NCI-H2107 treated with DMSO at 0.1 percent for 48 hours (cell line): Measurements from ENCODE around the gene SKOR2.

Source experiments
- DNase-seq: peaks from one replicate; lab custom pipeline; 2025; ENCODE audit not compliant: unreplicated experiment; lab: John Stamatoyannopoulos, UW

Gene SKOR2, protein sequence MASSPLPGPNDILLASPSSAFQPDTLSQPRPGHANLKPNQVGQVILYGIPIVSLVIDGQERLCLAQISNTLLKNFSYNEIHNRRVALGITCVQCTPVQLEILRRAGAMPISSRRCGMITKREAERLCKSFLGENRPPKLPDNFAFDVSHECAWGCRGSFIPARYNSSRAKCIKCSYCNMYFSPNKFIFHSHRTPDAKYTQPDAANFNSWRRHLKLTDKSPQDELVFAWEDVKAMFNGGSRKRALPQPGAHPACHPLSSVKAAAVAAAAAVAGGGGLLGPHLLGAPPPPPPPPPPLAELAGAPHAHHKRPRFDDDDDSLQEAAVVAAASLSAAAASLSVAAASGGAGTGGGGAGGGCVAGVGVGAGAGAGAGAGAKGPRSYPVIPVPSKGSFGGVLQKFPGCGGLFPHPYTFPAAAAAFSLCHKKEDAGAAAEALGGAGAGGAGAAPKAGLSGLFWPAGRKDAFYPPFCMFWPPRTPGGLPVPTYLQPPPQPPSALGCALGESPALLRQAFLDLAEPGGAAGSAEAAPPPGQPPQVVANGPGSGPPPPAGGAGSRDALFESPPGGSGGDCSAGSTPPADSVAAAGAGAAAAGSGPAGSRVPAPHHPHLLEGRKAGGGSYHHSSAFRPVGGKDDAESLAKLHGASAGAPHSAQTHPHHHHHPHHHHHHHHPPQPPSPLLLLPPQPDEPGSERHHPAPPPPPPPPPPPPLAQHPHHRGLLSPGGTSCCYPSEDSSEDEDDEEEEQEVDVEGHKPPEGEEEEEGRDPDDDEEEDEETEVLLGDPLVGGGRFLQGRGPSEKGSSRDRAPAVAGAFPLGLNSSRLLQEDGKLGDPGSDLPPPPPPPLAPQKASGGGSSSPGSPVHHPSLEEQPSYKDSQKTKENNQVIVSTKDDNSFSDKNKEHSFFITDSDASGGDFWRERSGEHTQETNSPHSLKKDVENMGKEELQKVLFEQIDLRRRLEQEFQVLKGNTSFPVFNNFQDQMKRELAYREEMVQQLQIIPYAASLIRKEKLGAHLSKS

DNA sequence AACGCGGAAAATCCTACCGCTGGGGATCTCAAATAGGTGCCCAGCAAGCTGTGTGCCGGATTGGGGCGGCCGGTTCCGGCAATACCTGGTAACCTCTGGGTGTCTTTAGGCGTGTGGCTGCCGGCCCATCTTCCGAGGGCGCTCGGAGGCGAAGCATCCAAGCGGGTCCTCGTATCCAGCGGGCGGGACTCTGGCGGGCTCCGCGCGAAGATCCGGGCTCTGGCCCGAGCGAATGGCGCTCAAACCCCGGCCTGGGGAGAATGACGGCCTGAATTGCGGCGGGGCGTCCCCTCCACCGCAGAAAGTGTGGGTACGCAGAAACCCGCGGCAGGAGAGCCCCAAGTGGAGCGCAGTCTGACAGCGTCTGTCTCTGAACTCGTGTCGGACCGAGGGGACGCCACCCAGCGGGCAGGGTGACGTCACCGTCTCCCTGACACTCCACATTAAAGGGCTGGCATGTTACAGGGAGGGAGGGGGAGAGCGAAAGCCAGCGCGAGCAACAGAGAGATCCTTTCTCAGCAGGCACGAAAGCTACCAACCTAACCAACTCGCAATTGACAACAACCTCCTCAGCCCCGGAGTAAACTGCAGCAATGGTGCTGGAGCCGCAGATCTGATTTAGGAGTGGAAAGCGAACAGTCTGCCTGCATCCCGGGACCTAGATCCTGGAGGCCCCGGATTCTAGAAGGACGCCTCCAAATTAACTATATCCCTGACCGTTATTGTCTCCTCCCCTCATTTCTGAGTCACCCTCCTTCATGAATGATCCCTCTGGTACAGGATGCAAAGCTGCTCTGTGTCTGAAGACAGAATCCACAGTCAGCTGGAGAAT lies at the start of gene SKOR2:
SKOR2 (minus strand) TSS at position 372 of the 832 bp plus-strand sequence. CDS start 2,477 bp downstream, outside the sequence.
- DNase-seq, result no peak

DNA sequence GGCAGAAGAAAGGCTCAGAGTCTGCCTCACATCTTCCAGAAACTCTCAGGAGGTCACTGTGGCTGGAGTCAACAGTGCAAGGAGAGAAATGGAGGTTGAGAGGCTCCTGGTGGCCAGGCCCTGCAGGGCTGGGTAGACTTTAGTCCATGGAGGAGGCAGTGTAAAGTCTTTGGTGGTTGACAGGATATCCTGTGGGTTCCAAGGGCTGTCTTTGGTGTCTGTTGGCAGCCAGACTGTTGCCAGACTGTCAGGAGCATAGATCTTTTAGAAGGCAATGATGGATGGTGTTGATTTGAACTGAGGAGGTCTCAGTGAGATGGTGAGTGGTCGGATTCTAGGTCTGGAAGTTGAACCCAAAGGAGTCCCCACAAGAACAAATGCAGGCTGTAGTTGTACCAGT lies 45.0 kb upstream of the SKOR2 start:
- no peak for DNase-seq

DNA sequence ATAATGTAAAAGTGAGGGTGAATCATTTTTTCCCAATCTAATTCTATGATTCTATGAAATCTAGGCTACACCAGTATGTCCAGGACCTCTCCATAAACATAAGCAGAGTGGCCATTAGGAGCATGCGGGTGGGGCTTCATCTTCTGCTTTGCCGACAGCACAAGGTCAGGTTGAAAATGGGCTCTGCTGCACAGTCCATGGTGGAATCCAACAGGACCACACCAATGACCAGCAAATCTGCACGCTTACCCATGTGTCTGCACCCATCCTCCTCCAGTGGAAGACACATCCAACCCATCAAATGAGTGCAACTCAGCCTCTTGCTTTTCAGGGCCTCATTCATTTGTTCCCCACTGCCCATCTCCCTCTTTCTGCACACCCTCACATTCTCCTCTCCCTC lies 43.3 kb upstream of the SKOR2 start:
- no peak for DNase-seq

DNA sequence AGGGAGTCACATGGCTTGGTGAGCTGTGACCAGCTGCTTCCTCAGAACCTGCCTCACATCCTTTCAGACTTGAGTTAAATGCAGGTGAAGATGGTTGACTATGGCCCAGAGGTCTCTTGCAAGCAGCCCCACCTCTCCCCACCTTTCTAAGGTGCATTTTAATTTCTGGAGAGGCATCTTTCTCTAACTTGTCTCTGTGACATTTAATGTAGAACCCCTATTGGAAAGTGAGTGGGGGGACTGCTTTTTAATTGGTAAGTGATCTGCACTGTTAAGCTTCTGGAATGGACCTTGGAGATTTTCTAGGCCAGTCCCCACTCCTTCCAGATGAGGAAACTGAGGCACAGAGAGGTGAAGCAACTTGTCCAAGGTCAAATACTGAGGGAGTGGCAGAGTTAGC lies 37.3 kb upstream of the SKOR2 start:
- DNase-seq, result no peak

DNA sequence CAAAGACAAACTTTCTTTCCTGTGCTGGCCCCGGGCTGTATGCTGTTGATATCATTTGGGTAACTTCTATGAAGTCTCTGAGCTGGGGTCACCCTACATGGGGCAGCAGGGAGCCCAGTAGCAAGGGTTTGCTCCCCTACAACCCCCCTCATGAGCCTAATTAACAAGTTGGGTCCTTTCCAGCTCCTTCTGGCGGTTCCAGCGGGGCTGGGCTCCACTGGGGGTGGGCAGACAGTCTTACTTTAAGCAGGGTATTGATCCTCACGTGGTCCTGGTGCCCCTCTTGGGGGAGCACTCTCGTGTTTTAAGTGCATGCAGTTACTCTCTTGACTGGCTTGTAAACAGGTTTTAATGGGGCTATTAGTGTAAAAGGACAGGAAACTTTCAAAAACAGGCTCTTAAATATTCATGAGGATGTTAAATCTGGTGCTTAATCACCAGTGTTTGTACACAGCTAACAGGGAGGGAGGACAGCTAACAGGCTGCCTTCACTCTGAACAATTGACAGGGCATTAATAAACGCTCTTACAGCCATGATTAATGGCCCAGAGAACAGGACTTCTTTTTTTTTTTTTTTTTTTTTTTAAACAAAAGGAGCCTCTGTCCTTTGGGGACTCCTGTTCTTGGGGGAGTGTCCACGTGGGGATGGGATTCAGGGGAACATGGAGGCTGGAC lies 36.6 kb upstream of the SKOR2 start:
- no peak for DNase-seq

DNA sequence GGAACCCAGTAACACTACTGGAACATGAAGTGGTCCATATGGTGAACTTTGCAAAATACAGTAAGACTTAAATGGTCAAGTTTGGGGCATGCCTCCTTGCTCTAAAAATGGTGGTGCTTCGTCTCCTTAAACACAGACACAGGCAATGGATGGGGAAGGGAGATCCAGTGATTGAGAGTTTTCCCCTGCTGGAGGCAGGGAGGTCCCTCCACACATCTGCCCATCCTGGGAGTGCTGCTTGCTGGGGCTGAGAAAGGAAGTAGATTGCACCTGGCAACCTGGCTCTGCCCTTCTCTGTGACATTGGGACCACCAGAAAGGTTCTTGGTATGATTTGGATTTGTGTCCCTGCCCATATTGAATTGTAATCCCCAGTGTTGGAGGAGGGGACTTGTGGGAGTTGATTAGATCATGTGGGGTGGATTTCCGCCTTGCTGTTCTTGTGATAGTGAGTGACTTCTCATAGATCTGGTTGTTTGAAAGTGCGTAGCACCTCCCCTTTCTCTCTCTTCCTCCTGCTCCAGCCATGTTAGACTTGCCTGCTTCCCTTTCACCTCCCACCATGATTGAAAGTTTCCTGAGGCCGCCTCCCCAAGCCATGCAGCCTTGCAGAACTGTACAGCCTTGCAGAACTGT lies 35.4 kb upstream of the SKOR2 start:
- no peak for DNase-seq

DNA sequence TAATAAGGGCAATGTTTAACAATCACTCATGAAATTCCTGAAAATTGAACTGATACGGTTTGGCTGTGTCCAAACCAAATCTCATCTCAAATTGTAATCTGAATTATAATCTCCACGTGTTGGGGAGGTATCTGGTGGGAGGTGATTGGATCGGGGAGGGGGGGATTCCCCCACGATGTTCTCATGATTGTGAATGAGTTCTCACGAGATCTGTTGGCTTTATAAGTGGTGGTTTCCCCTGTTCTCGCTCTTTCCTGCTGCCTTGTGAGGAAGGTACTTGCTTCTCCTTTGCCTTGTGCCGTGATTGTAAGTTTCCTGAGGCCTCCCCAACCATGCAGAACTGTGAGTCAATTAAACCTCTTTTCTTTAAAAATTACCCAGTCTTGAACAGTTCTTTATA lies 34.0 kb upstream of the SKOR2 start:
- DNase-seq, result no peak

DNA sequence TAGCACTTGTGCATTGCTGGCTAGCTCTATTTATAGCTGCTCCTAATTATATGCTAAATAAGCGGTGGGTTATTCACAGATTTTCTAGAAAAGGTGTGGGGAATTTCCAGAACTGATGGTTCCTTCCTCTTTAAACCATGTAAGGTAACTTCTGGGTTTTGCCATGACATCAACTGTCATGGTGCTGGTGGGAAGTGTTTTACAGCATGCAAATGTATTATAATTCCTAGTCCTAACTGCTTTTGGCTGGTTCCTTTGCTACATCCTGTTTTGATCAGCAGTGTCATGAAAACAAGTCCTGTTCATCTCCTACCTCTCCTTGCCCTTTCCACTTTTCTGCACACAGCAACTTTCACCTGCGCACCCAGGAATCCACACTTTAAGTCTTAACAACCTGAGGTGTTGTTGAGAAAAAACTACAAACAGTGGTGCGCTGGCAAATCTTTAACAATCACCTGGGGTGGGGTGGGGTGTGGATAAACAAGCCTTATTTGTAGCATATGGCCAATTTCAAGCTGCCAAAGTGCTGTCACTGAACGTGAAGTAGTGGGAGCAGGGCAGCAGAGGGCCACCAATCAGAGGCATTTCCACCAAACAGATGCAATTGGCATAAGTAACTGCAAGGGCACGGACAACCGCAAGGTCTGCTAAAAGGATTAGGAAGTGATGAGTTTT lies 33.4 kb upstream of the SKOR2 start:
- DNase-seq, result no peak

DNA sequence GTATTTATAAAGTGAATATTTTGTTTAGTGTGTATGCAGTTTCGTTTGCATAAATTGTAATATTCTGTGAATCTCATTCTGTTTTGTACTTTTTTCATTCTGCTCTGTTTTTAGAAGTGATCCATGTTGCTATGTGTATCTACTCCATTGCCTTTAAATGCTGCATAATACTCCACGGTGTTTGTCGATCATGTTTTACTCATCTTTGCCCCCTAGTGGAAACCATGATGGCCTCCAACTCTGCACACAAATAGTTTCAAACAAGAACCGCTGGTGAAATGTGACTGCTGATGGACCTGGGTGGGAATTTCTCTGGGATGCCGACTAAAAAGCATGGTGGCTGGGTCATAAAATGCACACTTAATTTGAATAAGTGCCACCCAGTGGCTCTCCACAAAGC lies 32.0 kb upstream of the SKOR2 start:
- no peak for DNase-seq

DNA sequence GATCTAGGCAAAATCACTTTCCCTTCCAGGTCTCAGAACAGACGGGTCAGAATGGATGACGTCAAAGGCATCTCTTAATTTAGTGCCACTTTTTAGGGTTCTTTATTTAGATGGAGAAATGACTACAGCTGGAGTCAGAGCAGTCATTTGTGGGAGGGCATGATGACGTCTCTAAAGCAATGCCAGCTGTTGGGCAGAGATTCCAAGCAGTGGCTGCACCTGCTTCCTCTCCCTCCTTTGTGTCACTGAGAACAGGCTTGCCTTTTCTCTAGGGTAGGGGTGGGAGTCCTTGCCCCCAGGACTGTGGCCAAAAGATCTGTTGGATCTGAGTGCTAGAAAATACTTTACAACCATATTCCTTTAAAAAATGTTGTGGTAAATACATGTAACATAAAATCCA lies 28.7 kb upstream of the SKOR2 start:
- no peak for DNase-seq

DNA sequence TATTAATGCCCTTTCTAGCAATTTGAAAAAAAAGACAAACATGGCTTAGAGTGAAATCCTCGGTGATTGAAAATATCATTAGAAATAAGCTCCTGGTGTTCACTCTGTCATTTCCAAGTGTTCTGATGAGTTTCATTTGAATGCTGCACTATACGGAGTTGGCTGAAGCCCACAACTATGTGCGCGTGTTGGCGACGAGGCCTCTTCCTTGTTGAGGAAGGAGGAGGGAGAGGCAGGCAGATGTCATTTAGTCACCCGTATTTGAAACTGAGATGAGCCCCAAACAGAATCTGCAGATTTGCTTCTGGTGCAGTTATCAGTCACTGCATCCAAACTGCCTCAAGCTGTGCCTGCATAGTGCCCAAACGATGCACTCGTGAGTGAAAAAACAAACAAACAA lies 23.5 kb upstream of the SKOR2 start:
- no peak for DNase-seq

DNA sequence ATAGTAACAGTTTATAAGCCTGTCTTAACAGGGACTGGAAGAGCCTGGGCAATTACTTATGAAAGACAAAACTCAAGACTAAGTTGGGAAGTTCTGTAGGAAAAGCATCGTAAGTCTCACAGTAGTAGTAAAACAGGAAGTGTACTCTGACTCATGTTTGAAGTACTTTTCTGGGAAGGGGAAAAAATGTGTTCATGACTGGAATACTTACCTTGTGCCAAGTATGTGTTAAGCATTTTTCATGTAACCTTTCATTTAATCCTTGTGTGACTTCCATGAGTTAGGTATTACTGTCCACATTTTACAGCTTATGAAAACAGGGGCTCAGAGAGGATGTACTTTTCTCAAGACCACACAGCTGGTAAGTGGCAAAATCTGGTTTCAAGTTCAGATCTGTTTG lies 13.7 kb upstream of the SKOR2 start:
- no peak for DNase-seq

DNA sequence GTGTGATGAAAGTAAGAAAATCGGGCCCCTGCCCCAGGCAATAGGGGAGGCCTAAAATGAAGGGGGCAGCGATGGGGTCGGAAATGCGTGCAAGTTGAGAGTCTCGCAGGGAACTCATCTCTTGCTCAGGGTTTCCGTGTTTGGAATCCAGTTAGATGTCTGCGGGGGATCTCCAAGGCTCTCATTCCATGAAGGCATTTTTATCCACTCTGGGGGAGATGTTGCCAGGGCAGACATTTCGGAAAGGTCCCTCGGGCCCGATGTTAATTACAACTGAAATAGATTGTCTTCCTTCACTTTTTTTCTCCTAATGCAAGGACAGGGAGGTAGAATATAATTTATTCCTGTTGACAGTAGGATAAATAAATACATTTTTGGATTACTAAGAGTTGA lies 12.8 kb upstream of the SKOR2 start:
- no peak for DNase-seq

DNA sequence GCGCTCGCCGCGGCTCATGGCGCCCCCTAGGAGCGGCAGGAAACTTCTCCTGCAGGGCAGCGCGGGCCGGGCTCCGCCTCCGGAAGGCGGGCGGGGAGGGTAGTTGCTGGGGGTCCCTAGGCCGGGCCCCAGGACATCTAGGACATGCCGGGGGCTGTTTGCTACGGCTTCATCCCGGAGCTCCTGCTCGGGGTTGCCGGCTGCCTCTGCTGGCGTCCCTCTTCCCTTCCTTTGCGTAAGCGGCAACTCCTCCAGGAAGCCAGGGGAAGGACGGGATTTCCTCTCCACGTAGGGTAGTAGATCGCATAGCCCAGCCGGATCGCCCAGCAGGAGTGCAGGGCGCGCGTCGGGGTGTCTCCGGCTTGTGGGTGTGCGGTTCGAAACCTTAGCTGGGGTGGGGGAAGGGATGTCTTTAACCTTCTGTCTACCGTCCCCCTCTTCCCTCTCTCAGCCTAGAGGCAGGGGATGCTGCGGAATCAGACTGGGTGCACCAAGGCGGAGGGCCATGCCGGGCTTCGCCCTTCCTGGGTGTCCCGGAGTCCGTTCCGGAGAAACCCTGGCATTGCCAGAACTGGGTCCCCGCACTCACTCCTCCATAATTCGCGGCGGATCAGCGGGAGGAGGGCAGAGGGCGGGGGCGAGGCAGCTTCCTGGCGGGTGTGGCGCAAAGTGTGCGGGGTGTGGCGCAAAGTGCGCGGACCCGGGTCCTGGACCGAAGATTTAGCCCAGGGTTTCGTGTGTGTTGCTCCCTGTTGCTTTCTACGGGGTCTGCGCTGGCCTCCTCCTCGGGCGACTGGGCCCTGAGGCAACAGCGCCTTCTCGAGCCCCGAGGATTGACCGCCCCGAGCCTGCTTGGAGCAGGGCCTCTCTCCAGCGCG lies 12.2 kb upstream of the SKOR2 start:
- no peak for DNase-seq

DNA sequence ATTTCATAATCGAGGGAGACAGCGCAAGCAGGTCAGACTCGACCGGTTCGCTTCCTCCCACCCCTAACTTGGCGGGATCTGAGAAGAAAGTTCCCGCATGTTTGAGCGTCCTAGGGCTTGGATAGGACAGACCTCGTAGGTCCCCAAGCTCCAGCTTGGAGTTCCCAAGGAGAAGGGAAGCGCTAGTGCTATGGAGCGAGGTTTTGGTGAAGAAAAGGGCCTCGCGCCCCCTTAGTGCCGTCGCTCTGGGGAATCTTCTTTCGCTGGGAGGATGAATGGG lies 11.6 kb upstream of the SKOR2 start:
- DNase-seq, result no peak

DNA sequence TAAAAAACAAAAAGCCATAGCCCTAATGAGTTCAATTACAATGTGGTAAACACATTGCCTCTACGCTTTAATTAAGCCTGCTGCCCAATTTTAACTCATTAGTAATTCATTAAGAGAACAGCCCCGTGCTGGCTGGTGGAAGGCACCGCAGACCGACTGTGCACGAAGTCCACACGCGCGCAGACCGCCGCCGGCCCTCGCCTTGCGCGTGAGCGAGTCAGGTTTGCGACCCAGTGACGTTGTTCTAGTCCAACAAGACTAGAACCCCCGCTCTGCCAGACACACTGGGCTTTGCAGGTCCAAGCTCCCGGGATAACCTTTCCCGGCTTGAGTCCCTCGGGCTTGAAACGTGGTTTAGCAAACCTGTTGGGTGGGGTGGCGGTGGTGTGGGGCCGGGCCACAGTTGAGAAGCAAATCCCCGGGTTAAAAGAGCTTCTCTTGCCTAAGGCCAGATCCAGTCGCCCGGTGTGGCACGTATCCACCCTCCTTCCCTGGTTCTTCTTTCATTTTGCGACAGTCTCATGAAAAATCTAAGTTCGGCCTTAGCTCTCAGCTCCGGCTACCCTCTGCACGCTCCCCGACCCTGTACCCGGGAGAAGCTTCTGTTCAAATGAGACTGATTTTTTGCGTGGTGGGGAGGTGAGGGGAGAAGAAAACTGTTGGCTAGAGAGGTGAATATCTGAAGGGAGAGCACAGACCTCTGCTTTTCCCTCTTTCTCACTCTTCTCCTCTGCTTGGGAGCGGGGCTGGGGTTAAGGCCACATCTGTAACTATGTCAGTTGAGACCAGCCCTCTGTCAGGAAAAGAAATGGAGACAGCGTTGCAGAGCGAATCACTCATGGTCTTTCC lies 11.1 kb upstream of the SKOR2 start:
- no peak for DNase-seq

DNA sequence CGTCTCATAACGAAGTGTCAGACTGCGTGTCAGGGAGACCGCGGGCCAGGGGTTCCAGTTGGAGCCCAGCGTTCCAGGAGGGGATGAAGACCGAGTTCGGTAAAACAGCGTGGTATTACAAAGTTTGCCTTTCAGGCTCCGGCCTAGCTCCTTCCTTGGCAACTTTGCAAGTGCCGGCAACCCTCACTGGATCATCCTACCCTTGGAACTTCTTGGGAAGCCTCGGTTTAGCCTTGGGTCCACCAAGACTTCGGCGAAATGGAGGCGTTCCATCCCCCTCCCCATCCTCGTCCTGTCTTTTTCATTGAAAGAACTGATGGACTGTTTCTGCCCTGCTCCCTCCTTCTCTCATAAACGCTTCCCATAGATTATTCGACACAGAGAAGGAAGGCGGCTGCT lies 10.4 kb upstream of the SKOR2 start:
- DNase-seq, result no peak
